Measurements from ENCODE around the gene PPP1R14D. TPM values are rescaled to one million over a fixed set of nuclear protein-coding genes. Genes with fewer than 3 reads are reported as not detected.

The PPP1R14D gene
- total and polyA plus RNA-seq, 2 experiments from 2014 or later = not detected

- H3F3A ChIP-seq (ENCODE audit: insufficient read depth) = no peaks in the 10 kb centered on the region
- H3K4me1 ChIP-seq (ENCODE audit: insufficient read depth) = no peaks in the 10 kb centered on the region
- DNase-seq = no peak
- whole genome bisulfite sequencing, 2 experiments (ENCODE audit: low coverage in 1 of 2, low lambda C conversion rate in 2 of 2, missing lambda C conversion rate in 2 of 2) = 61 to 63% methylated on average over 7 of the region's 7 CpGs
- H3K27ac ChIP-seq = no peak overlapping the region
- H3K27me3 ChIP-seq (replicated peaks; ENCODE audit: insufficient read depth) = peaks cover 13% of the 10 kb centered on the region
- no peak overlapping the region for H3K9ac ChIP-seq
- no peak overlapping the region for H2AFZ ChIP-seq
- H4K20me1 ChIP-seq (ENCODE audit: insufficient read depth) = no peaks in the 10 kb centered on the region
- in situ Hi-C loops (cut with MboI) = no loop called here
- H3K4me2 ChIP-seq (ENCODE audit: unreplicated experiment) = no peak overlapping the region
- H3K4me3 ChIP-seq = no peak overlapping the region
- no peaks in the 10 kb centered on the region for H3K79me2 ChIP-seq (ENCODE audit: insufficient read depth)
- no peaks in the 10 kb centered on the region for H3K36me3 ChIP-seq (ENCODE audit: low read depth)
- no peaks in the 10 kb centered on the region for H3K9me3 ChIP-seq (ENCODE audit: low read depth)
- TF ChIP-seq EZH2 (IDR thresholded peaks at IDR 0.05; ENCODE audit: insufficient read depth, poor library complexity, severe bottlenecking) (no peak), EZH2phosphoT487 (IDR thresholded peaks at IDR 0.05; ENCODE audit: insufficient read depth, low read depth) (no peak)
- no peaks in the 10 kb centered on the region for H3K9me2 ChIP-seq (ENCODE audit: insufficient read depth)
Measured at GRCh38 chr15:40829115-40829514, 607 bp upstream of the PPP1R14D start.

DNA sequence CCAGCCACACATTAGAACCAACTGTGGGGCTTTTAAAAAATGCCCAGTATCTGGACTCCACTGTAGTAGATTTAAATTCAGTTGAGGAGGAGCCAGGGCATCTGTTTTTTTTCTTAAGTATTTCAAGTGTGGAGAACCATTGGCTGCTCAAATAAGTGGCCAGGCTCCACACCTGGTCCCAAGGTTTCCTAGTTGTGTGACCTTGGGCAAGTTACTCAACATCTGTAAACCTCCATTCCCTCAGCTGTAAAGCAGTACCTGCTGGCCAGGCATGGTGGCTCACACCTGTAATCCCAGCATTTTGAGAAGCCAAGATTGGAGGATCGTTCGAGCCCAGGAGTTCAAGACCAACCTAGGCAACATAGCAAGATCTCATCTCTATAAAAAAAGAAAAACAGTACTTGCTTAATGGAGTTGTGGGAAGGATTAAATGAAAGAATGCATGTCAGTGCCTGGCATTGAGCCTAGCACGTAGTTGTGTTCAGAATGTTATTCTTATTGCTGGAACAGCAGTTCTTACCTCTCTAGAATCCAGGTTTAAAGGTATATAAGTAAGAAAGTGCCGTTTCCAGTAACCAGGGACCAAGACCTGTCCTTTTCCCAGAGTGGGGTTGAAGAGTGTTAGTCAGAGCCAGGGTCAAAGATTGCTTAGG lies 2.0 kb downstream of the PPP1R14D start:
- in situ Hi-C loops (cut with MboI) = no loop called here
- Histone ChIP-seq H3K9me3 (ENCODE audit: low read depth) (no peaks in the 10 kb centered on the region), H3K4me1 (ENCODE audit: insufficient read depth) (no peaks in the 10 kb centered on the region), H3K4me3 (no peak overlapping the region), H4K20me1 (ENCODE audit: insufficient read depth) (no peaks in the 10 kb centered on the region), H3K36me3 (ENCODE audit: low read depth) (no peaks in the 10 kb centered on the region), H2AFZ (no peak overlapping the region), H3K4me2 (ENCODE audit: unreplicated experiment) (no peak overlapping the region), H3K27me3 (replicated peaks; ENCODE audit: insufficient read depth) (peaks cover 13% of the 10 kb centered on the region), H3K9me2 (ENCODE audit: insufficient read depth) (no peaks in the 10 kb centered on the region), H3K79me2 (ENCODE audit: insufficient read depth) (no peaks in the 10 kb centered on the region), H3F3A (ENCODE audit: insufficient read depth) (no peaks in the 10 kb centered on the region), H3K9ac (no peak overlapping the region), H3K27ac (no peak overlapping the region)
- no peak for TF ChIP-seq EZH2phosphoT487 (IDR thresholded peaks at IDR 0.05; ENCODE audit: insufficient read depth, low read depth)
- TF ChIP-seq EZH2 (IDR thresholded peaks at IDR 0.05; ENCODE audit: insufficient read depth, poor library complexity, severe bottlenecking) = no peak
- DNase-seq = no peak
- WGBS, 2 experiments (ENCODE audit: low coverage in 1 of 2, low lambda C conversion rate in 2 of 2, missing lambda C conversion rate in 2 of 2) = 46 to 50% methylated on average over 4 of the region's 4 CpGs

- in situ Hi-C loops (cut with MboI) = no loop called here
- Histone ChIP-seq H2AFZ (no peak overlapping the region), H4K20me1 (ENCODE audit: insufficient read depth) (no peaks in the 10 kb centered on the region), H3K4me1 (ENCODE audit: insufficient read depth) (no peaks in the 10 kb centered on the region), H3F3A (ENCODE audit: insufficient read depth) (no peaks in the 10 kb centered on the region), H3K4me2 (ENCODE audit: unreplicated experiment) (no peak overlapping the region), H3K9me2 (ENCODE audit: insufficient read depth) (no peaks in the 10 kb centered on the region), H3K79me2 (ENCODE audit: insufficient read depth) (no peaks in the 10 kb centered on the region), H3K27ac (no peak overlapping the region), H3K27me3 (replicated peaks; ENCODE audit: insufficient read depth) (peaks cover 13% of the 10 kb centered on the region), H3K4me3 (no peak overlapping the region), H3K9ac (no peak overlapping the region), H3K9me3 (ENCODE audit: low read depth) (no peaks in the 10 kb centered on the region), H3K36me3 (ENCODE audit: low read depth) (no peaks in the 10 kb centered on the region)
- TF ChIP-seq EZH2phosphoT487 (IDR thresholded peaks at IDR 0.05; ENCODE audit: insufficient read depth, low read depth) = no peak
- TF ChIP-seq EZH2 (IDR thresholded peaks at IDR 0.05; ENCODE audit: insufficient read depth, poor library complexity, severe bottlenecking) = no peak
- WGBS, 2 experiments (ENCODE audit: low coverage in 1 of 2, low lambda C conversion rate in 2 of 2, missing lambda C conversion rate in 2 of 2) = 32% methylated on average over 5 of the region's 5 CpGs
- DNase-seq = peak; percentile 17
Measured at GRCh38 chr15:40825661-40826422, 2.7 kb downstream of the PPP1R14D start.

DNA sequence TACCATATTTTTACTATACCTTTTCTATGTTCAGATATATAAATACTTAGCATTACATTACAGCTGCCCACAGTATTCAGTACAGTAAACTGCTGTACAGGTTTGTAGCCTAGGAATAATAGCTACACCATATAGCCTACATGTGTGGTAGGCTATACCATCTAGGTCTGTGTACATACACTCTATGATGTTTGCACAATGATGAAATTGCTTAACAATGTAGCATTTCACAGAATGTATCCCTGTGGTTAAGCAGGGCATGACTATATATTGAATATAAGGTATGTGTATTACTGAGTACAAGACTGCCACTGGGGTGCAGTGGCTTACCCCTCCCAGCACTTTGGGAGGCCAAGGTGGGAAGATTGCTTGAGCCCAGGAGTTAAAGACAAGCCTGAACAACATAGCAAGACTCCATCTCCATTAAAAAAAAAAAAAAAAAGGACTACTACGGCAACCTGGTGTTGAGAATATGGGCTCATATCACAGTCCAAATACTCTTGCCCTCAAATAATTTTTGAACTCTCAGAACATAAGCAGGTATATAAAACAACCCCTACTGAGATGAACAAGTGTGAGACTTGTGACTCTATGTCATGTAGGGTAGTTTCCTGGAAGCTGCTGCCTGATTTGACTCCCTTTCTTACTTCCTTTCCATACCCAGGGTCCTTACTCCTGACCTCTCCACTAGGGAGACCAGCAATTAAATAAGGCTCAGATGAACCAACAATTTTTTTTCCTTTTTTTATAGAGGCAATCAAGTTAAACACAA lies 4.8 kb downstream of the PPP1R14D start:
- H3K27ac ChIP-seq = no peak overlapping the region
- no peak overlapping the region for H3K9ac ChIP-seq
- H3K27me3 ChIP-seq (replicated peaks; ENCODE audit: insufficient read depth) = peaks cover 13% of the 10 kb centered on the region
- H3K4me2 ChIP-seq (ENCODE audit: unreplicated experiment) = no peak overlapping the region
- 60 to 71% methylated on average over 1 of the region's 1 CpG for WGBS, 2 experiments (ENCODE audit: low coverage in 1 of 2, low lambda C conversion rate in 2 of 2, missing lambda C conversion rate in 2 of 2)
- H4K20me1 ChIP-seq (ENCODE audit: insufficient read depth) = no peaks in the 10 kb centered on the region
- in situ Hi-C loops (cut with MboI) = no loop called here
- H3K4me3 ChIP-seq = no peak overlapping the region
- no peaks in the 10 kb centered on the region for H3K4me1 ChIP-seq (ENCODE audit: insufficient read depth)
- H3K36me3 ChIP-seq (ENCODE audit: low read depth) = no peaks in the 10 kb centered on the region
- H3K9me3 ChIP-seq (ENCODE audit: low read depth) = no peaks in the 10 kb centered on the region
- H3F3A ChIP-seq (ENCODE audit: insufficient read depth) = no peaks in the 10 kb centered on the region
- H3K9me2 ChIP-seq (ENCODE audit: insufficient read depth) = no peaks in the 10 kb centered on the region
- H2AFZ ChIP-seq = no peak overlapping the region
- DNase-seq = no peak
- H3K79me2 ChIP-seq (ENCODE audit: insufficient read depth) = no peaks in the 10 kb centered on the region
- TF ChIP-seq EZH2phosphoT487 (IDR thresholded peaks at IDR 0.05; ENCODE audit: insufficient read depth, low read depth) = no peak
- no peak for TF ChIP-seq EZH2 (IDR thresholded peaks at IDR 0.05; ENCODE audit: insufficient read depth, poor library complexity, severe bottlenecking)

All from GM23248 (cell line).